NT2/D1 (cell line): ENCODE measurements around the gene VEZT.

ENCODE experiments used
- DNase-seq: peaks from one replicate; pipeline ENCODE4 v3.0.0-alpha.2; 2011; ENCODE audit warnings: low read depth, low spot score
- H3K27me3 ChIP-seq: 2 replicates; pipeline ENCODE4 v1.6.0; 2011; ENCODE audit warnings: mild to moderate bottlenecking; ENCODE audit not compliant: insufficient read length, insufficient read depth
- H3K36me3 ChIP-seq: 2 replicates; pipeline ENCODE4 v1.6.1; 2011; ENCODE audit warnings: mild to moderate bottlenecking, low read length, mixed read lengths; ENCODE audit not compliant: insufficient read depth, insufficient read length
- H3K4me1 ChIP-seq: 2 replicates; pipeline ENCODE4 v1.5.1; 2011; ENCODE audit not compliant: insufficient read depth, insufficient read length
- H3K4me3 ChIP-seq: 2 replicates; pipeline ENCODE4 v1.5.1; 2011; ENCODE audit warnings: low read depth; ENCODE audit not compliant: insufficient read length
- H3K9ac ChIP-seq: 2 replicates; pipeline ENCODE4 v1.6.0; 2011; ENCODE audit warnings: low read depth; ENCODE audit not compliant: insufficient read length
- H3K9me3 ChIP-seq: 2 replicates; pipeline ENCODE4 v1.5.1; 2011; ENCODE audit warnings: mild to moderate bottlenecking, low read length; ENCODE audit not compliant: insufficient read depth
- SUZ12 ChIP-seq: IDR thresholded peaks from 2 replicates; pipeline ENCODE4 v1.6.1; 2011; ENCODE audit not compliant: insufficient read length, insufficient read depth; ENCODE audit errors: extremely low read depth
- YY1 ChIP-seq: IDR thresholded peaks from 2 replicates; pipeline ENCODE4 v1.6.1; 2011; ENCODE audit not compliant: insufficient read length, insufficient read depth
- ZNF274 ChIP-seq: IDR thresholded peaks from 2 replicates; pipeline ENCODE4 v1.6.1; 2011; ENCODE audit warnings: mild to moderate bottlenecking, low read depth, low read length

VEZT gene

DNA sequence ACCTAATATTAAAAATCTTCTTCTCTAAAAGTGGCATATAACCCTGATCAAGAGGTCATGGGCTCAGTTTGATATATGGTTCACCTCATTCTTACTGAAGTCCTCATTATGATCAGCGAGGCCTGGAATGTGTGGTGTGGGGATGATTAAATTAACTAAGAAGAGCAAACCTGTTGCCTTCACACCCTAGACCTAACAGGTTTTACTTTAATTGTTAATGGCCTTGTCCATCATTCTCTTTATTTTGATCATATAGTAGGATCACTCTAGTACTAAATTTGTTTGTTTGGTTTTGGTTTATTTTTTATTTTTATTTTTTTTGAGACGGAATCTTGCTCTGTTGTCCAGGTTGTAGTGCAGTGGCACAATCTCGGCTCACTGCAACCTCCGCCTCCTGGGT is 43.5 kb downstream of the VEZT start:
- H3K36me3 ChIP-seq, result peaks cover 59% of the 10 kb centered on the region
- no peak overlapping the region for H3K9ac ChIP-seq
- TF ChIP-seq SUZ12, result no peak
- TF ChIP-seq YY1, result no peak
- no peak for TF ChIP-seq ZNF274
- no peaks in the 10 kb centered on the region for H3K4me1 ChIP-seq
- DNase-seq, result no peak
- H3K9me3 ChIP-seq, result no peaks in the 10 kb centered on the region
- no peaks in the 10 kb centered on the region for H3K27me3 ChIP-seq
- H3K4me3 ChIP-seq, result no peak overlapping the region

DNA sequence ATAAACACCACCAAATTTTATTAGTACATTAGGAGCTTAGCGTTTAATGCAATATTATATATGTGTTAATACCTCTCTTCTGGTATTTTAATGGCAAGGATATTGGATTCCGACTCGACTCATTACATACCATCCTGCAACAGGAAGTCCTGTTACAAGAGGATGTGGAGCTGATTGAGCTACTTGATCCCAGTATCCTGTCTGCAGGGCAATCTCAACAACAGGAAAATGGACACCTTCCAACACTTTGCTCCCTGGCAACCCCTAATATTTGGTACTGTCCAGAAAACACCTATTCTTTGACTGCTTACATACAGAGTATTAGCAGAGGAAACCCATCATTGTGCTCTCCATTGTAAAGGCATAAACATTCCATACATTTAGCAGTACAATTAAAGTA is 45.2 kb downstream of the VEZT start:
- Histone ChIP-seq H3K9me3 (no peaks in the 10 kb centered on the region), H3K36me3 (peaks cover 66% of the 10 kb centered on the region), H3K4me1 (no peaks in the 10 kb centered on the region), H3K4me3 (no peak overlapping the region), H3K9ac (no peak overlapping the region), H3K27me3 (no peaks in the 10 kb centered on the region)
- TF ChIP-seq YY1 (no peak), SUZ12 (no peak), ZNF274 (no peak)
- no peak for DNase-seq

DNA sequence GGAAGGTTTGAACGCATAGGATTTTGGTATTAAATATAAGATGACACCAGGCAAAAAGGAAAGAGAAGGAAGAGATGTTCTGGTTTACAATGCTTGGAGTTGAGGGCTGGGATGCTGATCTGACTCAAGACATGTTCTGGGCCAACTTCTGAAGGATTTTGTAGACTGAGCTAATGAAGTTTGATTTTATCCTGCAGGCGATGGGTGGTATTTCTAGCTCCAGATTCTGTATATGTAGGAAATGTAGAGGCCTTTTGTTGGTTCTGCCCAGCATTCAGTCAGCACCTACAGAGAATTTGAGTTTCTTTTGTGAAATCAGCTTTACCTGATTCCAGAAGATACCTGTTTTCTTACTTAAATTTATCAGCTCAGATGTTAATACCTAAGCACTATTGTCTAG is 48.2 kb downstream of the VEZT start:
- Histone ChIP-seq H3K4me3 (no peak overlapping the region), H3K36me3 (peaks cover 62% of the 10 kb centered on the region), H3K9ac (no peak overlapping the region), H3K4me1 (no peaks in the 10 kb centered on the region), H3K27me3 (no peaks in the 10 kb centered on the region), H3K9me3 (no peaks in the 10 kb centered on the region)
- TF ChIP-seq ZNF274 (no peak), YY1 (no peak), SUZ12 (no peak)
- DNase-seq, result no peak

DNA sequence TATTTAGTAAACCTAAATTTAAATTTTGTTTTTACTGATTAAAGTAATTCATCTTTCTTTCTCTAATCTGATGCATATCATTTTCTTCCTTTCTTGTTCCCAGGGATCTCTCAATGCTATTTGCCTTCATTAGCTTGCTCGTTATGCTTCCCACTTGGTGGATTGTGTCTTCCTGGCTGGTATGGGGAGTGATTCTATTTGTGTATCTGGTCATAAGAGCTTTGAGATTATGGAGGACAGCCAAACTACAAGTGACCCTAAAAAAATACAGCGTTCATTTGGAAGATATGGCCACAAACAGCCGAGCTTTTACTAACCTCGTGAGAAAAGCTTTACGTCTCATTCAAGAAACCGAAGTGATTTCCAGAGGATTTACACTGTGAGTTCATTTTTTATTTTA is 48.6 kb downstream of the VEZT start:
- H3K36me3 ChIP-seq, result peaks cover 63% of the 10 kb centered on the region
- H3K4me1 ChIP-seq, result no peaks in the 10 kb centered on the region
- H3K9ac ChIP-seq, result no peak overlapping the region

DNA sequence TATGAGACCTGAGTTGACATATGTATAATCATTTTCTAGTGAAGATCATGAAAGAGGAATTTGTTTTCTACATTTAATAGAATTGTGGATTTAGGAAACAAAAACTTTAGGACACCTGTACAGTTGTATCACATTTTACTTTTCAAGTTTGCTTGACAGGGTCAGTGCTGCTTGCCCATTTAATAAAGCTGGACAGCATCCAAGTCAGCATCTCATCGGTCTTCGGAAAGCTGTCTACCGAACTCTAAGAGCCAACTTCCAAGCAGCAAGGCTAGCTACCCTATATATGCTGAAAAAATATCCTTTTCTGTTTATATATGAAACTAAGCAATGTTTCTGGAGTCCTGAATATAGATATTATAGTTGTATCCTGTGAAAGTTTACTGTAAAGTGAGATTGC is 52.3 kb downstream of the VEZT start:
- TF ChIP-seq SUZ12 (no peak), YY1 (no peak), ZNF274 (no peak)
- peaks cover 43% of the 10 kb centered on the region for H3K36me3 ChIP-seq
- no peak for DNase-seq

More for the DNA sequence above, 48.6 kb downstream of the VEZT start:
- no peak for DNase-seq
- Histone ChIP-seq H3K9me3 (no peaks in the 10 kb centered on the region), H3K4me3 (no peak overlapping the region), H3K27me3 (no peaks in the 10 kb centered on the region)
- TF ChIP-seq ZNF274 (no peak), SUZ12 (no peak), YY1 (no peak)

DNA sequence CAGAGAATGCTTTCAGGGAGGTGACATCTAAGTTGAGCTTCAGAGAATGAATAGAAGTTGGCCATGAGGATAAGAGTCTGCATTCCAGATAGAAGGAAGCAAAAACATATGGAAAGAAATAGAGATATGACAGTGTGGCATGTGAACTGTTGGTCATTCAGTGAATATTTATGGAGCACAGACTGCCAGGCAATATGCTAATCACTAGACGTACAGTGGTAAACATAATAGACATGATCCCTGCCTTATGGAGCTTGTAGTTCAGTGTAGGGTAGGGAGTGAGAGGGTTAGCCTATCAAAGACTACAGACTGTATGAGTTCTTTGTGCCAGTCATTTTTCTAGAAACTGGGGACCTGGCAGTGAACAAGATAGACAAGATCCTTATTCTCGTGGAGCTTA is 53.9 kb downstream of the VEZT start:
- peaks cover 39% of the 10 kb centered on the region for H3K36me3 ChIP-seq
- no peak overlapping the region for H3K4me3 ChIP-seq
- H3K9me3 ChIP-seq, result no peaks in the 10 kb centered on the region
- TF ChIP-seq YY1 (no peak), SUZ12 (no peak), ZNF274 (no peak)
- no peaks in the 10 kb centered on the region for H3K27me3 ChIP-seq
- no peak overlapping the region for H3K9ac ChIP-seq
- no peaks in the 10 kb centered on the region for H3K4me1 ChIP-seq
- DNase-seq, result no peak

More for the DNA sequence above, 52.3 kb downstream of the VEZT start:
- Histone ChIP-seq H3K27me3 (no peaks in the 10 kb centered on the region), H3K9ac (no peak overlapping the region), H3K4me3 (no peak overlapping the region), H3K9me3 (no peaks in the 10 kb centered on the region), H3K4me1 (no peaks in the 10 kb centered on the region)

DNA sequence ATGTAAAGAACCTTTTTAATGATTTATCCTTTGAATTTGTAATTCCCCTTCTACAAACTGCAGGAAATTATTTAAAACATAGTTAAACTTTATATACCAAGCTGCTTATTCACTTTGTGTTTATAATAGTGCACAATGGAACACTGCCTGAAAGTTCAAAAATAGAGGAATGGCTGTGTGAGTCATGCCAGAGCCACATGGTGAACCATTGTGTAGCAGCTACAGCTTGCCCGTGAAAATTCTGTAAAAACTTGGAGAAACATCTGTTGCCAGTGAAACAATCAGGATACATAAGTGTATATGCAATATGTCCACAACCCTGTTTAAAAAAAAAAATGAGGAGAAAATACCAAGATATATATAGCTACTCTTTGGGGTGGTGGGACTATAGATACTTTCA is 59.5 kb downstream of the VEZT start:
- no peak for DNase-seq
- no peak for TF ChIP-seq ZNF274
- TF ChIP-seq YY1, result no peak
- no peak for TF ChIP-seq SUZ12
- no peak overlapping the region for H3K9ac ChIP-seq
- no peak overlapping the region for H3K4me3 ChIP-seq
- H3K27me3 ChIP-seq, result no peaks in the 10 kb centered on the region
- H3K9me3 ChIP-seq, result no peaks in the 10 kb centered on the region
- no peaks in the 10 kb centered on the region for H3K4me1 ChIP-seq
- peaks cover 45% of the 10 kb centered on the region for H3K36me3 ChIP-seq
